A673 (cell line): ENCODE measurements around the gene SLC51A.

ENCODE experiments used
- CTCF ChIP-seq: fragments of 300-800, 200-600 bp; sonication (generic); conservative IDR thresholded peaks from 2 replicates; pipeline ENCODE4 v1.5.1; 2017; ENCODE audit warnings: low read depth, mild to moderate bottlenecking, antibody characterized with exemption, low read length, moderate library complexity, mixed read lengths
- EZH2 ChIP-seq: fragments of 200-600 bp; sonication (generic); IDR thresholded peaks from 2 replicates; pipeline ENCODE4 v1.6.1; 2017; ENCODE audit warnings: borderline replicate concordance, low read depth, mild to moderate bottlenecking, mixed read lengths, antibody characterized with exemption, low read length; ENCODE audit not compliant: poor library complexity, severe bottlenecking

GRCh38 chr3:196184881-196185280 is 31.5 kb upstream of the SLC51A start:
- TF ChIP-seq CTCF (no peak), EZH2 (no peak)
